BJ (cell line): ENCODE data around the gene GPI. TPM values are rescaled to one million over a fixed set of nuclear protein-coding genes. Genes with fewer than 3 reads are reported as not detected.

Experiments used
- CTCF ChIA-PET: fragments of 350-600 bp; formaldehyde crosslinking; extraction: SDS; loops from one replicate; lab custom pipeline; 2021; ENCODE audit warnings: antibody characterized with exemption, inconsistent platforms; lab: Yijun Ruan, JAX
- POLR2A ChIA-PET: fragments of 300-600 bp; sonication (Branson Sonifier 250); formaldehyde crosslinking; extraction: SDS; loops from one replicate; lab custom pipeline; 2021; ENCODE audit warnings: antibody characterized with exemption; lab: Charles Lee
- DNase-seq: peaks from one replicate; pipeline ENCODE4 v3.0.0-alpha.2; 2011; ENCODE audit warnings: low read depth
- H3K27me3 ChIP-seq: 2 replicates; pipeline ENCODE4 v1.6.0; 2011; ENCODE audit warnings: low read length; ENCODE audit not compliant: control insufficient read depth, insufficient read depth
- H3K36me3 ChIP-seq: 2 replicates; pipeline ENCODE4 v1.5.1; 2011; ENCODE audit warnings: low read length; ENCODE audit not compliant: control insufficient read depth, insufficient read depth
- H3K4me3 ChIP-seq: 2 replicates; pipeline ENCODE4 v1.5.1; 2011; ENCODE audit warnings: low read depth, mild to moderate bottlenecking, control low read depth, low read length
- CTCF ChIP-seq: IDR thresholded peaks from 2 replicates; pipeline ENCODE4 v1.5.1; 2011; ENCODE audit warnings: low read depth, mild to moderate bottlenecking, control low read depth, inconsistent platforms, low read length, moderate library complexity; ENCODE audit not compliant: insufficient read depth
- polyA plus RNA-seq: library from polyadenylated mRNA; depleted of rRNA; stranded (reverse); fragments of >200 nt; gene quantifications from 2 replicates; pipeline ENCODE4 v1.2.3, GENCODE V29; 2011

Gene GPI
- polyA plus RNA-seq, 1 experiment, result 262 TPM

- TF ChIP-seq CTCF, result no peak
- Histone ChIP-seq H3K27me3 (no peaks in the 10 kb centered on the region), H3K36me3 (peaks cover 21% of the 10 kb centered on the region), H3K4me3 (no peak overlapping the region)
- ChIA-PET CTCF (interaction anchor here (1.5 to 1.6 kb wide), 2 partner anchors 11 to 130 kb away, joined by 3 to 4 read pairs; no protein-coding TSS in a partner anchor), POLR2A (no interaction called here)
- no peak for DNase-seq
Observed at GRCh38 chr19:34348899-34349487, 16.0 kb upstream of the GPI start.

- Histone ChIP-seq H3K27me3 (no peaks in the 10 kb centered on the region), H3K36me3 (peaks cover 23% of the 10 kb centered on the region), H3K4me3 (no peak overlapping the region)
- DNase-seq, result no peak
- TF ChIP-seq CTCF, result no peak
- POLR2A ChIA-PET, result no interaction called here
- CTCF ChIA-PET, result interaction anchor here (1.5 kb wide), 1 partner anchor 12 kb away, joined by 3 read pairs; no protein-coding TSS in a partner anchor
Observed at GRCh38 chr19:34350161-34350561, 14.8 kb upstream of the GPI start.

- ChIA-PET POLR2A (no interaction called here), CTCF (interaction anchor here (0.6 kb wide), 1 partner anchor 25 kb away, joined by 3 read pairs; no protein-coding TSS in a partner anchor)
- no peak for DNase-seq
- TF ChIP-seq CTCF, result no peak
- Histone ChIP-seq H3K27me3 (no peaks in the 10 kb centered on the region), H3K4me3 (no peak overlapping the region), H3K36me3 (peaks cover 27% of the 10 kb centered on the region)
Observed at GRCh38 chr19:34351382-34351826, 13.6 kb upstream of the GPI start.

GRCh38 chr19:34353546-34353945, 11.4 kb upstream of the GPI start:
- no peak for TF ChIP-seq CTCF
- CTCF ChIA-PET, result no interaction called here
- H3K27me3 ChIP-seq, result no peaks in the 10 kb centered on the region
- no peak for DNase-seq
- peaks cover 24% of the 10 kb centered on the region for H3K36me3 ChIP-seq
- H3K4me3 ChIP-seq, result no peak overlapping the region
- POLR2A ChIA-PET, result no interaction called here

- Histone ChIP-seq H3K27me3 (no peaks in the 10 kb centered on the region), H3K36me3 (peaks cover 19% of the 10 kb centered on the region), H3K4me3 (no peak overlapping the region)
- ChIA-PET POLR2A (interaction anchor here (0.6 kb wide), 1 partner anchor 74 kb away, joined by 3 read pairs; no protein-coding TSS in a partner anchor), CTCF (interaction anchor here (0.9 to 1.1 kb wide), 2 partner anchors 9 to 130 kb away, joined by 3 to 4 read pairs; no protein-coding TSS in a partner anchor)
- no peak for TF ChIP-seq CTCF
- no peak for DNase-seq
Observed at GRCh38 chr19:34355201-34355600, 9.8 kb upstream of the GPI start.
